GM23248 (cell line): Measurements from ENCODE around the gene SPACDR.

Experiments used
- EZH2 ChIP-seq: fragments of 200-600 bp; sonication (generic); IDR thresholded peaks from 2 replicates; pipeline ENCODE4 v1.6.1; 2018; ENCODE audit warnings: antibody characterized with exemption, mild to moderate bottlenecking; ENCODE audit not compliant: insufficient read depth, poor library complexity, severe bottlenecking
- EZH2phosphoT487 ChIP-seq: fragments of 200-600 bp; sonication (generic); IDR thresholded peaks from 2 replicates; pipeline ENCODE4 v1.6.1; 2018; ENCODE audit warnings: antibody characterized with exemption, moderate library complexity, mild to moderate bottlenecking, low read depth; ENCODE audit not compliant: insufficient read depth

DNA sequence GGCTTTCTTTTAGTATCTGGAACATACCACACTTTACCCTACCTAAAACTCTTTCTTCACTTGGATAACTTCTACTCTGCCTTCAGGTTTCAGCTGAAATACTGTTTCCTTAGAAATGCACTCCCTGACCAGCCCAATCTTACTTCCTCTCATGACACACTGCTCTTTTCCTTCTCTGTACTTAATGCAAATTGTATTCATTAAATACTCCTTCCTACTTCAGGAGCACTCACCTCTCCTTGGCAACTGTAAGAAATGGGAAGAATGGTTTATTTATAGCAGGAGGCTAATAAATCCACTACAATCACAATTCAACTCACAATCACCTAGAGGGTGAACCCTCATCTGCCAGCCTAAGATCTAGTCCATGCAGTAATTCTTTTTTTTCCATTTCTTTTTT, 50.7 kb downstream of the SPACDR start:
- no peak for TF ChIP-seq EZH2phosphoT487
- TF ChIP-seq EZH2, result no peak
